Stimulated activated CD4-positive, alpha-beta T cell treated with anti-CD3 and anti-CD28 coated beads, TNF-alpha, amount 100 ng/mL, for 48 hours (primary cell): Measurements from ENCODE around the gene ZFP28.

ENCODE experiments used
- DNase-seq, 3 donors: peaks; one replicate each; pipeline ENCODE4 v3.0.0-alpha.2; 2020; ENCODE audit warnings: low read depth in 3 of 3

ZFP28 gene

GRCh38 chr19:56538761-56539263 lies at the start of gene ZFP28:
Gene ZFP28, plus strand, starts transcription at chr19:56538948. Its CDS starts 71 bp downstream, at chr19:56539019.
- DNase-seq, result peak; percentile 35 to 53 (median 51)

- DNase-seq, result no peak
Observed at GRCh38 chr19:56491399-56491798, 47.3 kb upstream of the ZFP28 start.

DNA sequence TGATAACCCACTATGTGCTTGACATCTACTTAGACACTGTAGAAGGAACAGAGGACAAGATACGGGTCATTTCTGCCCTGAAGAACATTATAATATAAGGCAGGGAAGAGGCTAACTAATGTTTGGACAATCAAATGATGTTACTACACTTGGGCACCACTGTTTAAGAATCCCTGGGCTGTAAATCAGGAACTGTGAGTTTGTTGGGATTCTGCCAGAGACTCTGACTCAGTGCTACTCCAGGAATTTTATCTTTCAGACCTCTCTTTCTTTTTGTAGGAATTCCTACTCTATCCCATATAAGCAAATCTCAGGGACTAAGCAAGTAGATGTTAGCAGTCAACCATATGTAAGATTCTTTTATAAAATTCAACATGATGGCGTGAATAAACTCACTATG lies 34.2 kb upstream of the ZFP28 start:
- no peak for DNase-seq

DNA sequence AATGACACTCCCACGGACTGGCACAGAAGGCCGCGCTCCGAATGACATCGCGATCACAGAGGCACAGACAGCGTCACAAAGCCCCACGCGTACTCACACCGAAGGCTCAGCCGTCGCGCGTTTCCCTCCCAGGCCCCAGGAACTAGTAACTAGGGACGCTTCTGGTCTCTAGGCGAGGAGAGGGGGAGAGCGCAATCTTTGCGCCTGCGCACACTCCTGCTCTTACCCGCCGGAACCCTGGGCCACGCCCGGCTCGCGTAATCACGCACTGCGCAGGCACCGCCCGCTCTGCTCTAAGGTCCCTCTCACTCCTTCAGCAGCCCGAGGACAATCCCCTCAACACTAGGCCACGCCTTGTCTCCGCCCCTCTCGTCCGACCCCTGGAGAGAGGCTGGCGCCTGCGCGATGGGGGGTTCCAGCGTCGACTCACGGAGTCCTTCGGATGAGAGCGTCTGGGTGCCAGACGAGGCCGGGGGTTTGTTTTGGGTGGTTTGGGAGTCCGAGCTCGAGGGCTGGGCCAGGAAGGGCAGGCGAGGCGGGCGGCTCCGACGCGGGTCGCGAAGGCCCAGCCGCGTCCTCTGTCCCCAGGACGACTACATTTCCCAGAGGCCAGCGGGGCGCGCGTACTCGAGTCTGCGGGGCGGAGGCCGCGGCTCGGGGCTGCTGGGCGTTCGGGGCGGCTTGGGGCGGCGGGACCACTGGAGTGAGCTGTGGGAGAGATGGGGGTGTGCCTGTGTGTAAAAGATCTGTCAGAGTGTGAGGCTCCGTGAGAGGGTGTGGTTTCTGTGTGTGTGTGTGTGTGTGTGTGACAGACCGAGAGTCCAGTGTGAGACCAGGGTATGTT lies 31.1 kb upstream of the ZFP28 start, which contains the start of gene ZNF471:
Gene ZNF471, plus strand, starts transcription at position 410 of the 844 bp plus-strand sequence. CDS start 3,717 bp downstream, outside the sequence.
- DNase-seq, result peak; percentile 43 to 76 (median 66)

DNA sequence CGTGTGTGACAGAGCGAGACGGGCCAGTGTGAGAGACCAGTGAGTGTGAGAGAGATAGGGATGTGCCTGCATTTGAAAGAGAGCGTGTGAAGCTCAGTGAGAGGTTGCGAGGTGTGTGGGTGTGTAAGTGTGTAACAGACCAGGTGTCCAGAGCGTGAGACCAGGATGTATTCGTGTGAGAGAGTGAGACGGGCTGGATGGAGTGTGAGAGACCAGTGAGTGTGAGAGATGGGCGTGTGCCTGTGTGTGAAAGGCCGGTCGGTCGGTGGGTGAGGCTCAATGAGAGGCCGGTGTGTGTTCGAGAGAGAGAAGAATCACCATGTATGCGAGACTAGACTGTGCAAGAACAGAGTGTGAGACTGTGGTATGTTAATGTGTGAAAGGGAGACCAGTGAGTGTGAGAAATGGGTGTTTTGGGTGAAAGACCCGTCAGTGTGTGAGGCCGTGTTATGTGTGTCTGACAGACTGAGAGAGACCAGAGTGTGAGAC lies 30.4 kb upstream of the ZFP28 start:
- DNase-seq, result no peak

DNA sequence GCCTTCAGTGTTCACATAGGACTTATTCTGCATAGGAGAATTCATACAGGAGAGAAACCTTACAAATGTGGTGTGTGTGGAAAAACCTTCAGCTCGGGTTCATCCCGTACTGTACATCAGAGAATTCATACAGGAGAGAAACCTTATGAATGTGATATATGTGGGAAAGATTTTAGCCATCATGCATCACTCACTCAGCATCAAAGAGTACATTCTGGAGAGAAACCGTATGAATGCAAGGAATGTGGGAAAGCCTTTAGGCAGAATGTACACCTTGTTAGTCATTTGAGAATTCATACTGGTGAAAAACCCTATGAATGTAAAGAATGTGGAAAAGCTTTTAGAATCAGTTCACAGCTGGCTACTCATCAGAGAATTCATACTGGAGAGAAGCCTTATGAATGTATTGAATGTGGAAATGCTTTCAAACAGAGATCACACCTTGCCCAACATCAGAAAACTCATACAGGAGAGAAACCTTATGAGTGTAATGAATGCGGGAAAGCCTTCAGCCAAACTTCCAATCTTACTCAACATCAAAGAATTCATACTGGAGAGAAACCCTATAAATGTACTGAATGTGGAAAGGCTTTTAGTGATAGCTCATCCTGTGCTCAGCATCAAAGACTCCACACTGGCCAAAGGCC lies 13.4 kb upstream of the ZFP28 start:
- DNase-seq, result no peak

- no peak for DNase-seq
Observed at GRCh38 chr19:56537442-56537841, 1.3 kb upstream of the ZFP28 start.

DNA sequence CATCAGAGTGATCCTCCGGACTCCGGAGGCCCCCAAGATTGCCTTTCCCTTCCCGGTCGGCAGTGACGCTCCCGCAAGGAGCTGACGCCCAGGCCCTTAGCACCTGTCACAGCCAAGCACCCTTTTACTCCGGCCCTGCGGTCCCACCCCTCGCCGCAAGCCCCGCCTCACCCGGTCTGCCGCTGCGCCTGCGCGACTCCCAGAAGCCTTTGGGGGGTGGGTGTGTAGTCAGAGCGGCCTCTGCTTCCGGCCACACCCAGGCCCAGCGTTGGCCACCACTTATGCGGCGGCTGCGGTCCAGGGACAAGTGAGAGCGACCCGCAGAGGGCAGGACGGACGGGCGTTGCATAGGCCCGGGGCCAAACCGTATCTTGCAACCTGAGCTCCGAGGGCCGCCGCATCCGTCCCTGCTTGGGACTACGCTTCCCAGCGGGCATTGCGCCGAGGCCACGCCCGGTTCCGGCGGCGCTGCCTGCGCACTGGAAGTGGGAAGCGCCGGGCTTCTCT lies 441 bp upstream of the ZFP28 start:
- DNase-seq, result peak; percentile 67 to 87 (median 87)

DNA sequence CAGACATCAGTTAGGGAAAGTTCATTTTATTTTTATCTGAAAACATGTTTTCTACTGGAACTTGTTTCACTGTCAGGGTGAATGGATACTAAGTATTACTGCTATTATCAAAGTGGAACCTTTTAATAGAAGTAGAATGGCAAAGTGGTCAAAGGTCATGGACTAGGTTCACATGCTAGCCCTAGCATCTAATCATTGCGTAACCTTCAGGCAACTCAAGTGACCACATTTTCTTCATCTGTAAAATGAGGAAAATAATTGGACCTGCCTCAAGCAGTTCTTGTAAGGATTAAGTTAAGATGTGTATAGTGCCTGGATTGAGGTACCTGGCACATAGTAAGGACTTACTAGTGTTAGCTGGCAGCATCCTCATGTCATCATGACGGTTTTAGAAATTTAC lies 5.0 kb downstream of the ZFP28 start:
- DNase-seq, result no peak

- no peak for DNase-seq
Observed at GRCh38 chr19:56547535-56547934, 8.8 kb downstream of the ZFP28 start.

- DNase-seq, result no peak
Observed at GRCh38 chr19:56554272-56554869, 15.6 kb downstream of the ZFP28 start.

DNA sequence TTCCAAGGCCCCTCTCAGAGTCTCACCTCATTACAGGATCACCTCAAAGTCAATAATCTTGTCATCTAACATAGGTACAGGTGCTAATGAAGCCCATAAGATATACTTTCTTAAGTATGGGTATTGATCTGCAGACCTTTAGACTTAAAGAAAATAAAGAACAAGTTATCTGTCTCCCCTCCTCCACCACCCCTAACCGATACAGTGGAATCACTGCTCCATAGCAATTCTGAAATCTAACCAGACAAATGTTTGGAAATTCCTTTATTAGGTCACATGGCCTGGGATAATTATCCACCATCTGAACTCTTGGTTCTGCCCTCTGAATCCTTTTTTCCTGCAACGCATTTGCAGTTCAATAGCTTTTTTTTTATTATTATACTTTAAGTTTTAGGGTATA lies 24.0 kb downstream of the ZFP28 start:
- no peak for DNase-seq

GRCh38 chr19:56566904-56567273 lies 28.1 kb downstream of the ZFP28 start:
- peak in 2 of 3 donors; percentile 12 to 36 for DNase-seq

- peak; percentile 73 to 83 (median 80) for DNase-seq
Observed at GRCh38 chr19:56567274-56568120, 28.7 kb downstream of the ZFP28 start, which contains the start of gene ZNF470. Gene ZNF470, plus strand, starts transcription at chr19:56567468. Its CDS starts 2,844 bp downstream, at chr19:56570312.

- DNase-seq, result no peak
Observed at GRCh38 chr19:56572589-56572988, 33.8 kb downstream of the ZFP28 start.

GRCh38 chr19:56573914-56574313 lies 35.2 kb downstream of the ZFP28 start:
- no peak for DNase-seq

- no peak for DNase-seq
Observed at GRCh38 chr19:56577719-56578602, 39.2 kb downstream of the ZFP28 start.

GRCh38 chr19:56594446-56594782 lies 55.7 kb downstream of the ZFP28 start:
- no peak for DNase-seq

DNA sequence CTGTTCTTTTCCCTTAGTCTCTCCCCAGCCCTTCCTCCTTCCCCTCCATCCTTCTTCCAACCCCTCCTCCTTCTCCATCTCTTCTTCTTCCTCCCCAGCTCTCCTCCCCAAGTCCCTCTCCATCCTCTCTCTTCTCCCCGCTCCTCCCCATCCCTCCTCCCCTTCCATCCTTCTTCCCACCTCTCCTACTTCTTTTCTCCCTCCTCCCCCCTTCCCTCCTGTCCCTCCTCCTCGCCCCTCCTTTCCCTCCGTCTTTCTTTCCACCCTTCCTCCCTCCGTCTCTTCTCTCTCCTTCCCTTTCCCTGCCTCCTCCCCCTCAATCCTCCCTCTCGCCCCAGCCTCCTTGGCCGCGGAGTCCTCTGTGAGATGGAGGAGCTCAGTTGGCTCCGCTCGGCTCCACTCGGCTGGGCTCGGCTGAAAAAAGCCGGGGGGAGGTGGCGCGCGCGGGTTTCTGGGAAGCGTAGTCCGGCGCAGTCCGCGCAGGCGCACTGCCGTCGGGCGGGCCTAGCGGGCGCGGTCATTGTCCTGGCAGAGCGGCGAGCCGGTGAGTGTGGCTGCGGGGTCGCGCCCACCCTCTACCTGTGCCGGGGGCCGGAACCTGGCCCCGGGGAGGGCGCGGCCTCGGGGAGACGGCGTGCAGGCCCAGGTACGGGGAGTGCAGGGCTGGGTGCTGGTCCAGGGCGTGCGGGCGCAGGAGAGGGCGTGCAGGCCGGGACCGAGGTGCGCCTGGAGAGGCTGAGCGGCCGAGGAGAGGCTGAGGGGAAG lies 56.2 kb downstream of the ZFP28 start, which contains the start of gene ZNF71:
Gene ZNF71, plus strand, starts transcription at position 520 of the 765 bp plus-strand sequence. CDS start 6,257 bp downstream, outside the sequence.
- DNase-seq, result peak; percentile 76 to 85 (median 82)
